ENCODE measurements around the gene SLC39A13. TPM values are rescaled to one million over a fixed set of nuclear protein-coding genes. Genes with fewer than 3 reads are reported as not detected.

The SLC39A13 gene
- total RNA-seq, 1 donor from 2014 or later = 124 TPM

DNA sequence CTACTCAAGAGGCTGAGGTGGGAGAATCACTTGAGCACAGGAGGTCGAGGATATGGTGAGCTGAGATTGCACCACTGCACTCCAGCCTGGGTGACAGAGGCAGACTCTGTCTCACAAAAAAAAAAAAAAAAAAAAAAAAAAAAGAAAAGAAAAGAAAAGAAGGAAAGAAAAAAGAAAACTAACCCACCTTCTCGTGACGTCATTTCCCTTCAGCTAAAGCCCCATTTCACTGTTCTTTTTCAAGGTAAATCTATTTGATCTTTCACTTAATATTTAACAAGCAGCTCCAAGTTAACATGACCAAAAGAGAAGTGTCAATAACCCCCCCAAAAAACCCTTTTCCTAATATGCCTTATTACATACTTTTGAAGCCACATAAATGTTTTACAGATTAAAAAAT, 35.4 kb downstream of the SLC39A13 start:
- H3K4me1 Mint-ChIP-seq (ENCODE audit: low read depth) = no peaks in the 10 kb centered on the region

DNA sequence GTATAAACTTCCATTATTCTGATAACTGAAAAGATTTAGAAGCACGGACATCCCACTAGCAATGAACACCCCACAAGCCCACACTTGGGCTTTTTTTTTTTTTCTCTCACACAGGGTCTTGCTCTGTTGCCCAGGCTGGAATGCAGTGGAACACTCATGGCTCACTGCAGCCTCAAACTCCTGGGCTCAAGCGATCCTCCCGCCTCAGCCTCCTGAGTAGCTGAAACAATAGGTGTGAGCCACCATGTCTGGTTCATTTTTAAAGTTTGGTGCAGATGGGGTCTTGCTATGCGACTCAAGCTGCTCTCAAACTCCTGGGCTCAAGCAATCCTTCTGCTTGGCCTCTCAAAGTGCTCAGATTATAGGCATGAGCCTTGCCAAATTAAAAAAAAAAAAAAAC, 37.5 kb downstream of the SLC39A13 start:
- no peak for DNase-seq (ENCODE audit: low spot score)
- H3K27me3 Mint-ChIP-seq (ENCODE audit: low read depth) = no peaks in the 10 kb centered on the region
- no peak overlapping the region for H3K27ac Mint-ChIP-seq (ENCODE audit: unreplicated experiment)
- TF ChIP-seq, protein P1, sequence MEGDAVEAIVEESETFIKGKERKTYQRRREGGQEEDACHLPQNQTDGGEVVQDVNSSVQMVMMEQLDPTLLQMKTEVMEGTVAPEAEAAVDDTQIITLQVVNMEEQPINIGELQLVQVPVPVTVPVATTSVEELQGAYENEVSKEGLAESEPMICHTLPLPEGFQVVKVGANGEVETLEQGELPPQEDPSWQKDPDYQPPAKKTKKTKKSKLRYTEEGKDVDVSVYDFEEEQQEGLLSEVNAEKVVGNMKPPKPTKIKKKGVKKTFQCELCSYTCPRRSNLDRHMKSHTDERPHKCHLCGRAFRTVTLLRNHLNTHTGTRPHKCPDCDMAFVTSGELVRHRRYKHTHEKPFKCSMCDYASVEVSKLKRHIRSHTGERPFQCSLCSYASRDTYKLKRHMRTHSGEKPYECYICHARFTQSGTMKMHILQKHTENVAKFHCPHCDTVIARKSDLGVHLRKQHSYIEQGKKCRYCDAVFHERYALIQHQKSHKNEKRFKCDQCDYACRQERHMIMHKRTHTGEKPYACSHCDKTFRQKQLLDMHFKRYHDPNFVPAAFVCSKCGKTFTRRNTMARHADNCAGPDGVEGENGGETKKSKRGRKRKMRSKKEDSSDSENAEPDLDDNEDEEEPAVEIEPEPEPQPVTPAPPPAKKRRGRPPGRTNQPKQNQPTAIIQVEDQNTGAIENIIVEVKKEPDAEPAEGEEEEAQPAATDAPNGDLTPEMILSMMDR (IDR thresholded peaks at IDR 0.05) = no peak
- no peaks in the 10 kb centered on the region for H3K36me3 Mint-ChIP-seq (ENCODE audit: low read depth)
- H3K4me1 Mint-ChIP-seq (ENCODE audit: low read depth) = no peaks in the 10 kb centered on the region
- no peak overlapping the region for H3K4me3 Mint-ChIP-seq (ENCODE audit: unreplicated experiment)
- H3K9me3 Mint-ChIP-seq (ENCODE audit: low read depth) = no peaks in the 10 kb centered on the region

More for the DNA sequence above, 35.4 kb downstream of the SLC39A13 start:
- Mint-ChIP-seq H3K27me3 (ENCODE audit: low read depth) (no peaks in the 10 kb centered on the region), H3K36me3 (ENCODE audit: low read depth) (no peaks in the 10 kb centered on the region), H3K4me3 (ENCODE audit: unreplicated experiment) (no peak overlapping the region), H3K27ac (ENCODE audit: unreplicated experiment) (no peak overlapping the region), H3K9me3 (ENCODE audit: low read depth) (no peaks in the 10 kb centered on the region)
- no peak for DNase-seq (ENCODE audit: low spot score)
- TF ChIP-seq, protein P1 (IDR thresholded peaks at IDR 0.05) = no peak

DNA sequence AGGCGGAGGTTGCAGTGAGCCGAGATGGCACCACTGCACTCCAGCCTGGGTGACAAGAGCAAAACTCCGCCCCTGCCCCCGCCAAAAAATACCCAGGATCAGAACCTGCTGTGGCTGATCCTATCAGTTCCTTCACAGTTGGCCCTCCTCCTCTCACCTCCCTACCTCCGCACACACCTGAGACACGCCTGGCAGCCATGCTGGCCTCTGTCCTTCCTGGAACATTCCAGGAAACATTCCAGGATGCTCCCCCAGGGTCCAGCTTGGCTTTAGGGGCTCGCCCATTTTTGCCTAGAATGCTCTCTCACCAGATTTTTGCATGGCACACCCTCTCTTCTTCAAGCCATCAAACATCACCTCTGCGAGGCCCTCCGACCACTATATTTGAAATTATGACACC, 38.4 kb downstream of the SLC39A13 start:
- H3K27ac Mint-ChIP-seq (ENCODE audit: unreplicated experiment) = no peak overlapping the region
- no peaks in the 10 kb centered on the region for H3K9me3 Mint-ChIP-seq (ENCODE audit: low read depth)
- no peaks in the 10 kb centered on the region for H3K27me3 Mint-ChIP-seq (ENCODE audit: low read depth)
- no peak for DNase-seq (ENCODE audit: low spot score)
- TF ChIP-seq, protein P1 (IDR thresholded peaks at IDR 0.05) = no peak
- H3K4me1 Mint-ChIP-seq (ENCODE audit: low read depth) = no peaks in the 10 kb centered on the region
- no peaks in the 10 kb centered on the region for H3K36me3 Mint-ChIP-seq (ENCODE audit: low read depth)
- H3K4me3 Mint-ChIP-seq (ENCODE audit: unreplicated experiment) = no peak overlapping the region

DNA sequence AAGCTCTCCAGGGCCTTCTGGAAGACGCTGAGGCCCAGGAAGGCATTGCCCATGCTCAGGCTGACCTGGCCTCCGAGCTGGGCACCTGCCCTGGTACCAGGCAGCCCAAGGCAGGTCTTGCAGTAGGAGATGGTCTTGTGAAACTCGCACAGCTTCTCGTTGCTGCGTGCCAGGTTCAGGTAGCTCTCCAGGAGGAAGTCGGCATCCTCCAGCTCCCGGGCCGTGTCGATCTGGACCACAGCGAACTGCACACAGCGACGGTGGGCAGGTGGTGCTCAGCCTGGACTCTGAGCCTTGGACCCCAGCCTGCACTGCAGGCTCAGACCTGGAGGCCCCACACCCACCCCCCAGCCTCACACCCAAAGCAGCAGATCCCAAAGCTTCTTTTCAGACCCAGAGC, 39.5 kb downstream of the SLC39A13 start:
- no peak overlapping the region for H3K27ac Mint-ChIP-seq (ENCODE audit: unreplicated experiment)
- no peaks in the 10 kb centered on the region for H3K27me3 Mint-ChIP-seq (ENCODE audit: low read depth)
- H3K4me3 Mint-ChIP-seq (ENCODE audit: unreplicated experiment) = no peak overlapping the region
- H3K36me3 Mint-ChIP-seq (ENCODE audit: low read depth) = no peaks in the 10 kb centered on the region
- no peak for DNase-seq (ENCODE audit: low spot score)
- TF ChIP-seq, protein P1 (IDR thresholded peaks at IDR 0.05) = no peak
- no peaks in the 10 kb centered on the region for H3K4me1 Mint-ChIP-seq (ENCODE audit: low read depth)
- H3K9me3 Mint-ChIP-seq (ENCODE audit: low read depth) = no peaks in the 10 kb centered on the region

DNA sequence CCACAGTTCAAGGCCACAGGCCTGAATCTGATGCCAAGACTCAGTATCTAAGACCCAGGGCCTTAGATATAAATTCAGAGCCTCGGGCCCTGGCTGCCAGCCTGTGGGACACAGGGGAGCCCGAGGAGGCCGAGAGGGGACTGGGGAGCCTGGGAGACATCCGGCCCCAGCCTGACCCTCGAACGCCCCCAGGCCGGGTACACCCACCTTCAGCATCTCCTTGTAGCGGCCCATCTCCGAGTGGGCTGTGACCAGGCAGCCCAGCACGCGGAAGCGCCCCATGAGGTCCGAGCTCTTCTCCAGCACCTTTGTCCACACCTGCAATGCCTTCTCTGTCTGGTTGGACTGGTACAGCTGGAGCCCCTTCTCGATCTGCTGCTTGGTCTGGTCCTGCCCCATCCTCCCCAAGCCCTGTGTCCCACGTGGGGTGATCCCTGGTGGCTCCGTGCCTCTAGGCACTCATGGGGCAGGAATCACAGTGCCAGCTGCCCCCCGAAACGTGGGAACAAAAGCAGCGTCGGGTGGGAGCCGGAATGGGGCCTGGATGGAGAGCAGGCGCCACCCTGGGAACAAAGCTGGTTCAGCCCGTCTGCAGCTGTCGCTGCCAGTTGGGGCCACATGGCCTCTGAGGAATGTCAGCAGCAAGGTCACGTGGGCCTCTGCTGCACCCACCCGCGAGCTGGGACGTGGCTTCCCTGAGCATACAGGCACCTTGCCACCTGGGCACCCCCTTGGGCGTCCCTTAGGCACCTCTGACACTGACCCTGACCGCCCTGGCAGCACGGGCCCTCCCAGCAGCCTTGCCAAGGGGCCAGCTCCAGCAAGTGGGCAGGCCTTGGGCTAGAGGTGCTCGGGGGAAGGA, 40.4 kb downstream of the SLC39A13 start, which contains the start of gene RAPSN:
TSS of gene RAPSN (minus strand) at position 571 of the 862 bp plus-strand sequence. CDS start at position 399, 172 bp downstream.
- DNase-seq (ENCODE audit: low spot score) = no peak
- H3K4me1 Mint-ChIP-seq (ENCODE audit: low read depth) = no peaks in the 10 kb centered on the region
- no peaks in the 10 kb centered on the region for H3K36me3 Mint-ChIP-seq (ENCODE audit: low read depth)
- H3K27ac Mint-ChIP-seq (ENCODE audit: unreplicated experiment) = no peak within 1 kb of the TSS
- no peaks in the 10 kb centered on the region for H3K9me3 Mint-ChIP-seq (ENCODE audit: low read depth)
- TF ChIP-seq, protein P1 (IDR thresholded peaks at IDR 0.05) = no peak
- H3K27me3 Mint-ChIP-seq (ENCODE audit: low read depth) = no peaks in the 10 kb centered on the region
- H3K4me3 Mint-ChIP-seq (ENCODE audit: unreplicated experiment) = no peak within 1 kb of the TSS
